Stimulated activated CD4-positive, alpha-beta T cell treated with anti-CD3 and anti-CD28 coated beads, Interleukin-12 subunit alpha, Interleukin-12 subunit beta, amount 100 ng/mL, for 48 hours (primary cell): Measurements from ENCODE around the gene NPRL2.

Source experiments
- DNase-seq, 3 donors: peaks; one replicate each; pipeline ENCODE4 v3.0.0-alpha.2; 2020; ENCODE audit warnings: low read depth in 2 of 3, low spot score in 1 of 3

The NPRL2 gene

GRCh38 chr3:50327943-50328691, 22.5 kb downstream of the NPRL2 start, which contains the start of gene TUSC2:
TSS of gene TUSC2 (minus strand) at chr3:50328223. CDS start at chr3:50328099, 124 bp downstream.
- peak; percentile 91 to 96 (median 92) for DNase-seq

GRCh38 chr3:50327129-50327528, 23.4 kb downstream of the NPRL2 start:
- DNase-seq: no peak

GRCh38 chr3:50326182-50326541, 24.4 kb downstream of the NPRL2 start:
- no peak for DNase-seq

DNA sequence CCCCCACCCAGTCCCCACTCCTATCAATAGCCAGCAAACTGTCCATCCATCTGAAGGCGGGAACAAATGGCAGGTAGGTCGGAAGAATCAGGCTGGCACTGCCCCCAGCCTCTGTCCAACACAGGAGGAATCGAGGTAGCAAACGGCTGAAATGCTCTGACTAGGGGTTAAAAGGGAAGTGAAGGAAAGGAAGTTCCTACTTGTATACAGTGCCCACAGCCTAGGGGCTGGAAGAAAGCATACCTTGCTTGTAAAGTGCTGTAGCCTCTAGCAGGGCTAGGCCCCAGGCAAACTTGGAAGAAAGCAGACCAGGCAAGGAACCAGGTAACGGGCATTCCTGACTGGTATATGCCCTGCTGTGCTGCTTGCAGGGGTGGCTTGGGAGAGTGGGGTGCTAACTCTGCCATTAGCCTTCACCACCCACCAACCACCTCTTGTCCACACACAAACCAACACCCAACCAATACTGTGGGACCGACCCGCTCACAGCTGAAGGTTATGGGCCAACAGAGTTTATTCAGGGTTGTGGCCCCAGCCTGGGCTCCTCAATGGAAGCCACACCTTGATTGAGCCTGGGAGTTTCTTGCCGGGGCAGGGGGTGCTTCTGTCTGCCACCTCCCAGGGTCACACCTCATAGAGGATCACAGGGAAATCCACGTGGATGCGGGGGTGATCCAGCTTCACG, 24.9 kb downstream of the NPRL2 start:
- no peak for DNase-seq

GRCh38 chr3:50325113-50325480, 25.5 kb downstream of the NPRL2 start:
- DNase-seq: no peak

GRCh38 chr3:50324351-50325112, 26.0 kb downstream of the NPRL2 start:
- DNase-seq: peak in 2 of 3 donors; percentile 32 to 52

DNA sequence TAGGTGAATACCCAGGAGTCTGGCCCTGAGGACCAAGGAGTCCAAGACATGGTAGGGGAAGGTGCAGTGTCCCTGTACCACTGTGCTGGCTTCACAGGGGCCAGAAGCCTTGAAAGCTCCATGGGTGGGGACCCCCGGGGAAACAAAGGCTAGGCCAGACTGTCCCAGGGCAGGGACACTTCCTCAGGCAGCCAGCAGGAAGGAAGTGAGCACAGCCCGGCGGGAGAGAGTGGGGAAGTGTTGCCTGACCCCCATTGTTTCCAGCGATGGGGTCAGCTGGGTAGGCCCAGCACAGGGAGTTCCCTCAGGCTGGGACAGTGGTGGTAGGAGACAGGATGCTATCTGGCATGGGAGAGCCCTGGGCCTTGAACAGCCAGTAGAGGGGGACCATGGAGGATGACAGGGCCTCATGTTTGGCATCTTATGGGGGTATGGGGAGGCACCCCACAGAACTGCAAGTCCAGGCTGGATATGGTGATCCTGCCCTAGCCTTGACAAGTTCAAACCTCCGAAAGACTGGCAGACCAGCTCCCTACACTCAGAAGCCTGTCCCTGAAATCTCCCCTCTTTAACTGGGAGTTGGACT, 26.9 kb downstream of the NPRL2 start:
- no peak for DNase-seq

GRCh38 chr3:50323092-50323600, 27.4 kb downstream of the NPRL2 start:
- no peak for DNase-seq

DNA sequence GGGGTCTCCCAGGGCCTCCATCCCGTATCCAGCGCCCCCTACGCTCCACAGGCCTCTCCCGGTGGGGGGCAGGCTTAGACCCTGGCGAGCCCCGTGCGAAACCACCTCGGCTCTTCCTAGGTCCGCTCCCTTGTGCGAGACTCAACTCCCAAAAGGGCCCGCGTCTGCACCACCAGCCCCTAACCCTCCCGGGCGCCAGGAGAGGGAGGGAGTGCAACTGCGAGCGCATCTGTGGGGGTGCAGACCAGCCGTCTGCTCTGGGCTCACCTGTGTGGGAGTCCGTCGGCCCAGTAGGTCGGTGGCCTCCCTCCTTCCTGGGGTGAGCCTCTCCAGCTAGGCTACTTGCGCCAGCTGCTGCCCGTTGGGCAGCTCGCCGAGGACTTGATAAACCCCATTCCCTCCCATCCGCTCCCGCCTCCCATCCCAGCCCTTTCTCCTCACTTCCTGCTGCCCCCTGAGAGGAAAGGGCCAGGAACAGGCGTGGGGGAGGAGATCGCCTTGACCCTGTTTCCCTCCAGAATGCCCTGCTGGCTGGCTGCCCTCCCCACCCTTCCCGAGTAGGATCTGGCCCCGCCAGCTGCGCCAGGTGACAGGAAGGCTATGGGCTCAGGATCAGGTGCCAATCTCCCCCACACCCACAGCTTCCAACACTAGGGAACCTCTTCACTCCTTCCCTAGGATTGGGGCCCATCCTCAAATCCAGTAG, 28.0 kb downstream of the NPRL2 start, which contains the start of gene HYAL2:
TSS of gene HYAL2 (minus strand) at position 360 of the 706 bp plus-strand sequence. CDS start 2,256 bp downstream, outside the sequence.
- DNase-seq: no peak

- DNase-seq: no peak
These were observed 28.5 kb downstream of the NPRL2 start for GRCh38 chr3:50322115-50322385.

DNA sequence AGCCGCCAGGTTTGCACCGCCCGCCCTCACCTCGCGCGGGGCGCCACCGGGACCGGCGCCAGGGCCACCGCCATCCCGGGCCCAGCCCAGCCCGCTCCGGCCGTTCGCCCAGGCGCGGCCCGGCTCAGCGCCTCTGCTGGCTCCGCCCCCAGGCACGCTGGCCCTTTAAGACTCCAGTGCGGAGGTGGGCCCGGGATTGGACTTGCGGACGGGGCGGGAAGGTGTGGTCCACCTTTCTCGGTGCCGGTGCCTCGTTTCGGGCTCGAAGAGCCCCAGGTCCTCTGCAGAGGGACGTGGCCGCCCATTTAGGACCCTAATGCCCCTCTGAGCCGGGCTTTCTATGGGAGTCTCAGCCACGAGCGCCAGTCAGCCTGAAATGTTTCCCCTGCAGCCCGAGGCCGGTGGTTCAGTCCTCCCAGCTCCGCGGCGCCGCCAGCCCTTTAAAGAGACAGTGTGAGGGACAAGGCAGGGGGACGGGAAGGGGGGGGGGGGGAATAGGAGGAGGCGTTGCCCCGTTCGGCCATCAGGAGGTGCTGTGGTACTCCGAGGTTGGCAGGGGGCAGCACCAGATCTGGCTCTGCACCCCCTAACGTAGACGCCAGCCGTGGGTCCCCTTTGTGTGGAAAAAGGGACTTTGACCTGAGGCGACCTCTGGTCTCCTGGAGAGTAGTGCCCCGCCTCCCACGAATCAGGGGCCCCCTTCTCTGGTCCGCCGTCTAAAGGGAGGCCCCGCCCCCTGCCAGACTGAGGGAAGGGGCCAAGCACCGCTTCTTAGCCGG, 29.1 kb downstream of the NPRL2 start:
- DNase-seq: peak; percentile 67 to 83 (median 67)

DNA sequence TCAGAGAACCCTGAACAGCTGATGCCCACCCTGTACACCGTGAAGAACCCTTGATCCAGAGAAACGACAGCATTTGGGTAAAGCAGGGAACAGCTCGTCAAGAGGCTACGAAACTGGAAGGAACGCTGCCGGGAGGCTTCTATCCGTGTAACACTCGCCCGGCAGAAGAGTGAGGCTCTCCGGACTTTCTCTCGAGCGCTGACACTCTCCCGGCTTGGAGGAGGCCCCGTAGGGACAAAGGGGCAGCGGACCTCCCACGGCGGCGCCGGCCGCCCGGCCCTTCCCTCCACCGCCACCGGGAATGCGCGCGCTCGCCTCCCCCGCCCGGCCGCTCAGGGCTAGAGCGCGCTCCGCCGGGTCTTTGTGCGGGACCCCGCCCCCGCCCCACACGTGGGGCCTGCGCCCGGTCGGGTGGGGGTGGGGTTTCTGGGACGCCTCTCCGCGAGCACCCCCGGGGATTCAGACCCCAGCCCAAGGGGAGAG, 29.7 kb downstream of the NPRL2 start:
- peak in 1 of 3 donors; percentile 61 for DNase-seq

DNA sequence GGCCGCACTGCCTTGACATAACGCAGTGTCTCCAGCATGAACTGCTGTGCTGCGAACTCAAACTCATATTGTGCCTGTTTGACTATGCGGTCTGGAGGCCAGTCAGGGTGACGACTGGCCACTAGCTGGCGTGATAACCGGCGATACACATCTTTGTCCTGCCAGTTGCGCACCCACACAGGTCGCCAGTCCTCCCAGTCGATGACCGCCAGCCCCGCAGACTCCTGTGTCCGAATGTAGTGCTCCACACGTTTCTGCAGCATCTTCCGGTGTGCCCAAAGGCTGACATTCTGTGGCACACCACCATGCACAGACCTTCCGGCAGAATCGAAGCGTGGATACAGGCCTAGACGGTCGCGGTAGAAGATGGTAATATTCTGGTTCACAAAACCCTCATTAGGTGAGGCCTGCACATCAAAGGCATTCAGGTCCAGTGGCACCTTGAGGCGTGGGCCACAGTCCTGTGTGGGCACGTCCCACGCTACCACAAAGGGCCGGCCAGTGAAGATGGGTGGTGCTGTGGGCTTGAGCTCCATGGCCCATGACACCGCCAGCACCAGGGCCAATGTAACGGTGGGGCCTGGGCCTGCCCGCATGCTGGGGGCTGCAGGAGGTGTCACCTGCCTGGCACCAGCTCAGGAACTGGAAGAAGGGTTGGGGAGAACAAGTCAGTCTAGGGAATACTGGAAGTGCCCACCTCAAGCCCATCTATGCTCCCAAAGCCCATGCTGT, 30.5 kb downstream of the NPRL2 start:
- DNase-seq: no peak

DNA sequence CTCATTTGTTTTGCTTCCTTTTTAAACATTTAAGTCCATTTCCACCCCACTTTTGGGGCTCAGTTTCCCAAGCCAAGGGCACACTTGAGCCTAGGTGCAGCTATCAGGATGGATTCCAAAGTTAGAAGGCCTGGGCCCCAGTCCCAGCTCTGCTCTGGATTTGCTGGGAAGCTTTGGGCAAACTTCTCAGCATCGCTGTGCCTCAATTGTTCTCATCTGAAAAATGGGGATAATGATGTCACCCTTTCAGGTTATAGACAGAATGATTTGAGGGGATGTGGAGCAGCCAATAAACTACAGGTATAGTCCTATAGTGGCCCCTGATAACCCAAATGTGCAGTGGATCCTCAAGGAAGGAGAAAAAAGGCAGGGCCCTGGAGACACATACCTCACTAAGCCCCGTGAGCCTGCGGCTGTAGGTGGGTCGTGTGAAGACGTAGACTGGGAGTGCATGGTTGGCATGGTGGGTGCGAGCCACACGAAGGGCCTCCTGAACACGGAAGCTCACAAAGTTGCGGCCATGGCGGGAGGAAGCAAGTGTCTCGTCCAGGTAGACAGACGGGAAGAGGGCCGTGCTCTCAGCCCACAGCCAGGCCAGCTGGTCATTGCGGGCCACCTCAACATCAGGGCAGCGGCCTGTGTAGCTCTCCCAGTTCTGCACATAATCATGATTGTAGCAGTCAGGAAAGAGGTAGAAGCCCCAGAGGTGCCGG, 31.2 kb downstream of the NPRL2 start:
- no peak for DNase-seq

DNA sequence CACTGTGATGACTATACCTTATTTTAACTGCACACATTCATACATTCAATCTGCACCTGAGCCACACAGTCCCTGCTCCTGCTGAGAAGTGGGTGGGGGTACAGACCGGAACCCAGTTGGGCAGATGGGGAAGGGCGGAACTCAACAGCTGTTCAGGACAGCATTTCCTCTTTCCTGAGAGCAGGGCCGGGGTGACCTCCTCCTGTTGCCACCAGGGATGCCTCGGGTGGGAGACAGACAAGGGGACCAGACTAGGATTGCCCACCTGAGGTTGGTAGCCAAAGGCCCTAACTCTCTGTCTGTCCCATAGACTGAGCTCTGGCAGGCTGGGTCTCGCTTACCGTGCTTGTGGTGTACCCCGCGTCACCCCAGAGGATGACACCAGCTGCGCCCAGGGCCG, 32.0 kb downstream of the NPRL2 start:
- no peak for DNase-seq

DNA sequence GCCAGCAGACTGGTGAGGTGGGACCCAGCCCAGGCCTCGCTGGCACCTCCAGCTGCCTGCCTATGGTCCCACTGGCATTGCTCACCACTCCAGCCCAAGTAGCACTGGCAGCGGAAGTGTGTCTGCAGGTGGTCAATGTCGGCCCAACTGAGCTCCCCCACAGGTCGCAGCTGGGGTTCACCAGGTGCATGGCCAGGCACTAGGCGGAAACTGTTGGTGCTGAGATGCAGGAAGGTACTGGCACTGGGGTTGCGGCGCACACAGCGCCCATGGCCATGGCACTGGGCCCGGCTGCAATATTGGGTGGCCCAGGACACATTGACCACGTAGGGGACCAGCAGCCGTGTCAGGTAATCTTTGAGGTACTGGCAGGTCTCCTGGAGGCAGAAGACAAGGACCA, 32.4 kb downstream of the NPRL2 start:
- no peak for DNase-seq

GRCh38 chr3:50317300-50317699, 33.3 kb downstream of the NPRL2 start:
- DNase-seq: no peak

DNA sequence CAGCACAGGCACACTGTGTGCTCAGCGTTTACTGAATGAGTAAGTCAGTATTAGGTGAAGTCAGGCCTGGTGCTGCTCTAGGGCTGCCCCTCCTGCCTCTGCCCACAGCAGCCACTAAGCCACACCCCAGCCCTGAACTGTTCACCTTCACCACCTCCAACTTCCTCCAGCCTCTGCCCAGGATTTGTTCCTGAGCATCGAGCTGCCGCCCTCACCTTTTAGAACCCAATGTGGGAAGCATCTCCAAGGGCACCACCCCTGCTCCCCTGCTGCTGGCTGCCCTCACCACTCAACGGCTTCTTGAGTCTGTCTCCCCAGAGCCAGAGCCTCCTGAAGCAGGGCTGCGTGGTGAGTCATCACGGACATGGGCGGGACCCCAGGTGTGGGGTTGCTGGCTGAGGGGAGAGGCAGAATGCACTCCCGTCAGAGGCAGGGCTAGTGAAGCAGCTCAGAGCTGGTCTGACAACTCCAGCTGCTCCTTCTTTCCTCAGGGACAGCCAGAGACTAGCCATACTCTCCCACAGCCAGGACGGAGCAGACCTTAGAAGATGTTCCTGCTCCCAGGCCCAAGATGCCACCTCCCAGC, 33.8 kb downstream of the NPRL2 start:
- no peak for DNase-seq
